GM10847 (cell line): Measurements from ENCODE around the gene MASP2.

Experiments used
- POLR2A ChIP-seq: IDR thresholded peaks from 2 replicates; pipeline ENCODE4 v1.6.1; 2011; ENCODE audit not compliant: insufficient read length; ENCODE audit errors: extremely low read depth

Gene MASP2

DNA sequence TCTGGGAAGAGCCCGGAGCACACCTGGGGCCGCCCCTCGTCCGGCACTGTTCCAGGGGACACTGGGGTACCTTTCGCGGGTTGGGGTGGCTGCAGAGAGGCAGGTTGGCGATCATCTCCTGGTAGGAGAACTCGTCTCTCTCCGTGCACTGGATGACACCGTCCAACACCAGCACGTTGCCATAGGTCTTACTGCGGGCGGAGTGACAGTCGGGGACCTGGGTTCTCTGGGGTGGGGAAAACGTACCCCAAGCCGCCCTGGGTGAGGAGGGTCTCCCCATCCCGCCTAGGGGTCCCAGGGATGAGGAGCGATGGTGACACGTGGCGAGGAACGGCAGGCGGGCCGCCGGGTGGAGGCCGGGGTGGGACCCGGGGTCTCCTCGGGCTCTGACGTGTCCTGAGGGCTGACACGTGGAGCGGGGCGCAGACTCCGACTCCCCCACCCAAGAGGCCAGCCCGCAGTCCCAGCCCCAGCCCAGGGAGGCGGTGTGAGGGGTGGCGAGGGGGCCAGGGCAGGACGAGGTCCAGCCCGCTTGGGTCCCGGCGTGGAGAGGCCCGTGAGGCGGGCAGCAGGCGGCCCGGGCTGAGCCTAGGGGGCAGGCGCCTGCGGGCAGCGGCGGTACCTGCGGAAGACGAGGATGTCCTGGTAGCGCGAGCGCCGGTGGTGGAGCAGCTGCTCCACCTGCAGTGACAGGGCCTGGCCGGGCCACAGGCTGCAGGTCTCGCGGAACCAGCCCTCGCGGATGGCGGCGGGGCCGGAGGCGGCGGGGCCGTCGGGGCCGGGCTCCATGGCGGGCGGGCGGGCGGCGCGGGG, 12.3 kb upstream of the MASP2 start:
- no peak for TF ChIP-seq POLR2A

DNA sequence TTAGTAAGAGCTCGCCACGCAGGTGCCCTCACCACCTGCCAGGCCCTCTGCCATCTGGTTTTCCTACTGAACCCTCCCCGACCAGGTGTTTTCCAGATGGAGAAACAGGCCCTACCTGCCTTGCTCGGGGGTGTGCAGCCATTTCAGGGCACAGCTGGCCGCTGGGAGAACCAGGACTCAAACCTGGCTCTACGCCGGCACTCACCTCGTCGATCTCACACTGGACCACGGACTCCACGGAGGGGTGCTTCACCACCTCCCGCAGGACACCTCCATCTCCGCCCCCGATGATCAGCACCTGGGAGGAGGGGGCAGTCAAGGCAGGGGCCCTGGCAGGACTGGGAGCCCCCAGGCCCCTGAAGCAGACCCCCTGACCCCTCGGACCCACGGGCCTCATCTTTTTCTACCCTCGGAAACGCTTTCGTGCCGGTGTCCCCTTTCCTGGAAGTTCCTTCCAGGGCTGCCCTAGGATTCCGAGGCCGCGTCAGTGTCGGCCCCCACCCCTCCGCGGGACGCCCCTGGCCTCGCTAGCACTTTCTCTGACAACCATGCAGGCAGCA, 11.6 kb upstream of the MASP2 start:
- no peak for TF ChIP-seq POLR2A

GRCh38 chr1:11058026-11058425, 11.0 kb upstream of the MASP2 start:
- no peak for TF ChIP-seq POLR2A

DNA sequence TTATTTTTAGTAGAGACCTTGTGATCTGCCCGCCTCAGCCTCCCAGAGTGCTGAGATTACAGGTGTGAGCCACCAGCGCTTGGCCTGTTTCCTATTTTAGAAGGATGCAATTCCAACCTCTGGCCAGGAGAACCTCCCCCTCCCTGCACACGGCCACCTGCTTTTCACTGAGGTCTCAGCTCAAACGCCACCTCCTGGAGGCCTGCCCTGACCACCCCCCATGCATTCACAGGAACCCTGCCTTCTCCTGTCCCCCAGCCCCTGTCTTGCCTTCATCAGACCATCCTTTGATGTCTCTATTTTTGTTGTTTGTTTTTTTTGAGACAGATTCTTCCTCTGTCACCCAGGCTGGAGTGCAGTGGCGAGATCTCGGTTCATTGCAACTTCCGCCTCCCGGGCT, 10.4 kb upstream of the MASP2 start:
- TF ChIP-seq POLR2A: no peak

- no peak for TF ChIP-seq POLR2A
Measured at GRCh38 chr1:11056504-11056903, 9.5 kb upstream of the MASP2 start.

DNA sequence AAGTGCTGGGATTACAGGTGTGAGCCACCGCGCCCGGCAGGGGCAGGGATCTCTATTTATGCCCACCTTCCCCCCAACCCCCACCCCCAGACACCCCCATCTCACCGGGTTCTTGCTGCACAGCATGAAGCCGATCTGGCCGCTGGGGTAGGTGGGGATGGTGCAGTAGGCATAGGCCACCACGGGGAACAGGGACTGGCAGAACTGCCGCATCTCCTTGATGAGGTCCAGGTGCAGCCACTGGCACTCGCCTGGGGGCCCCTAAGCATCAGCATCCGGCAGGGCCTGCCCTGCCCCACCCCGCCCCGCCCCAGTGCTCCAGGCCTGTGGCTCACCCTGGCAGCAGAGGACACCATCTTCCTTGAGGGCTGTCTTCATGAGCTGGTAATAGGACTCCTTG, 8.6 kb upstream of the MASP2 start:
- no peak for TF ChIP-seq POLR2A

DNA sequence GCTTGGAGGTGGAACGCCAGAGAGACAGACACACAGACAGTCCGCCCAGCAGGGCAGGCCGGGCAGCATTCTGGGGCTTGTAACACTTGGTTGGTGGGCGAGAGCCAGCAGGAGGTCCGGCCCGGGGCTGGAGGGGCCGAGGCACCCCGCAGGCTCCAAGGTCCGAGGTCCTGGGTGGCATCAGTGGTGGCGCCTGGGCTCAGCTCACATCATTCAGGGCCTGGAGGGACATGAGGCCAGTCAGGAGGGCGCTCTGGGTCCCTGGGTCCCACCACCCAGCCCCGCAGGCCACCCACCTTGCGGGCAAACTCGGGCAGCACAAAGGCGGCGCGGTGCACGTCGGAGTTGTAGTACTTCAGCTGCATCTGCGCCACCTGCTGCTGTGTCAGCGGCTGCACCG, 7.6 kb upstream of the MASP2 start:
- TF ChIP-seq POLR2A: no peak

GRCh38 chr1:11054181-11054580, 7.1 kb upstream of the MASP2 start:
- no peak for TF ChIP-seq POLR2A

DNA sequence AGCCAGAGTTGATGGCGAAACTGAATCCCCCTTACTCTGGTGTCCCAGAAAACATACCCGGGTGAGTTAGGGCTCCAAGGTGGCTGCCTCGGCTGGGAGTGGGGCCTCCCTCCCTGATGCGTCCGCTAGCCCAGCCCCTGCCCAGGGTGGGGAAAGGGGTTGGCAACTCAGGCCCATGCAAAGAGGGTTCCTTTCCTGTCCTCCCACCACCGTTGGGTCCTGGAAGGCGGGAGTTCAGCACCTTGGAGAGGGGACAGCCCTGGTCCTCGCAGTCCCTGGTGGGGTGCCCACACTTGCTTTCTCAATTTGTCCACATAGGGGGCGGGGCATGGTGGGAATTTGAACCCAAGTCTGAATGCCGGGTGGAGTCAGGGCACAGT, 6.7 kb upstream of the MASP2 start:
- no peak for TF ChIP-seq POLR2A

GRCh38 chr1:11052839-11053757, 6.1 kb upstream of the MASP2 start:
- TF ChIP-seq POLR2A: no peak

- no peak for TF ChIP-seq POLR2A
Measured at GRCh38 chr1:11051781-11052511, 4.9 kb upstream of the MASP2 start.

DNA sequence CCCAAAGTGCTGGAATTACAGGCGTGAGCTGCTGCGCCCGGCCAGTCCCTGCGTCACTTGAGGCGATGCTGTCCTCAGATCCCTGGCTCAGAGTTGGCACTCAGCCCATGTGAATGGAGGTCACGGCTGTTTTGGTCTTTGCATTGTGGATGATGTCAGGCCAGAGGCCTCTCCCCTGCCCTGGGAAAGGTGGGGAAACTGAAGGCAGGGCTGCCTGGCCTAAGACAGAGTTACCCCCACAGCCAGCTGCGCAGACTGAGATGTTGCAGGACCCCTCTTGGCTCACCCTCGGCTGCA, 821 bp downstream of the MASP2 start:
- no peak for TF ChIP-seq POLR2A

- no peak for TF ChIP-seq POLR2A
Measured at GRCh38 chr1:11045428-11046269, 1.4 kb downstream of the MASP2 start.

GRCh38 chr1:11044849-11045427, 2.1 kb downstream of the MASP2 start:
- TF ChIP-seq POLR2A: no peak
